Stimulated activated naive CD8-positive, alpha-beta T cell treated with anti-CD3 and anti-CD28 coated beads, Interleukin-15, amount 100 ng/mL, for 72 hours (primary cell): Measurements from ENCODE around the gene UST.

Experiments
- ATAC-seq: fragments of 150-1000 bp; cut with Tn5 transposase; 2 replicates; pipeline ENCODE4 v1.10.0; 2021; ENCODE audit warnings: mild to moderate bottlenecking, moderate library complexity
- DNase-seq, 2 donors: peaks; one replicate each; pipeline ENCODE4 v3.0.0; 2021 to 2022
- H3K27ac Mint-ChIP-seq, 2 donors: one replicate each; pipeline ENCODE4 v1.8.0; 2022; ENCODE audit warnings: mild to moderate bottlenecking in 2 of 2, mixed read lengths in 2 of 2, moderate library complexity in 2 of 2
- H3K27me3 Mint-ChIP-seq: one replicate; pipeline ENCODE4 v1.8.0; 2022; ENCODE audit warnings: mixed read lengths
- H3K4me1 Mint-ChIP-seq: one replicate; pipeline ENCODE4 v1.8.0; 2022; ENCODE audit warnings: mild to moderate bottlenecking, mixed read lengths
- H3K4me3 Mint-ChIP-seq, 2 donors: one replicate each; pipeline ENCODE4 v1.8.0; 2022; ENCODE audit warnings: mild to moderate bottlenecking in 2 of 2, mixed read lengths in 2 of 2, moderate library complexity in 1 of 2
- H3K9me3 Mint-ChIP-seq, 2 donors: one replicate each; pipeline ENCODE4 v1.8.0; 2022; ENCODE audit warnings: mixed read lengths in 2 of 2

UST gene

DNA sequence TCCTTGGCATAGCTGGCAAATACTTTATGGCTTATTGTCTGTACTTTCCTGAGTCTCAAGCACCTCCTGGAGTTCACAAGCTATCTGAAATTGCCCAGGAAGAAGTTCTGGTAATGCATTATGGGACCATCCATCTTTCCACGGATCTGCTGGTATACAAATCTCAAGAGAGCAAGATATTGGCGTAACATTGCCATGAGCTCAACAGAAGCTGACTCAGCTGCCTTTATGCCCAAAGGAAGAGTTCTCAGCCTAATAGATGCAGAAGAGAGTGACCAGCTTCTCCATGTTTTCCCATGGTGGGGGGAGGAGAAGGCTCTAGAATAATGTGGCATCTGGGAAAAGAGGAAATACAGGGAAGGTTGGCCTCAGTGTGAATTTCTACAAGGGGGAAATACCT is 78.7 kb downstream of the UST start:
- Mint-ChIP-seq H3K27ac (no peak overlapping the region), H3K27me3 (peaks cover 7% of the 10 kb centered on the region), H3K9me3 (no peaks in the 10 kb centered on the region), H3K4me3 (no peak overlapping the region), H3K4me1 (peaks cover 12% of the 10 kb centered on the region)
- no peak for DNase-seq
- no peak for ATAC-seq

DNA sequence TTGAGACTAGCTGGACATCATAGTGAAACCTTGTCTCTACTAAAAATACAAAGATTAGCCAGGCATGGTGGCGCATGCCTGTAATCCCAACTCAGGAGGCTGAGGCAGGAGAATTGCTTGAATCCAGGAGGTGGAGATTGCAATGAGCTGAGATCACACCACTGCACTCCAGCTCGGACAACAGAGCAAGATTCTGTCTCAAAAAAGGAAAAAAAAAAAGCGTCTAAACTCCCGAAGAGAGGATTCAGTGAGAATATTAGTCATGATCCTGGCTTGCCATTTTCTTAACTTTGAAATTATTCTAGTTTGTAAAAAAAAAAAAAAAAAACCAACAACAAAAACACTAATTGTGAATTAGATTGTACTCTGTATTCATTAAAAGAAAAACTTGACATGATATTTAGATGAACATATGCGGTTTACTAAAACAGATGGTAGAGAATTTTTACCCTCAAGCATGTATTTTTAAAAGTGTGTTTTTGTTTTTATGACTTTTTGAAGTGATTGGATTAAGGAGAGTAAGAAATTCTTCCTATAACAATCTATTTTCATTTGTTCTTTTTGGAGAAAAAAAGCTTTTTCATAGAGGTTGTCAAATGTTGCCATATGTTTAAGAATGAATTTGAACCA is 80.7 kb downstream of the UST start:
- Mint-ChIP-seq H3K27ac (no peak overlapping the region), H3K27me3 (peaks cover 7% of the 10 kb centered on the region), H3K4me1 (peaks cover 18% of the 10 kb centered on the region), H3K4me3 (no peak overlapping the region), H3K9me3 (no peaks in the 10 kb centered on the region)
- no peak for ATAC-seq
- no peak for DNase-seq

DNA sequence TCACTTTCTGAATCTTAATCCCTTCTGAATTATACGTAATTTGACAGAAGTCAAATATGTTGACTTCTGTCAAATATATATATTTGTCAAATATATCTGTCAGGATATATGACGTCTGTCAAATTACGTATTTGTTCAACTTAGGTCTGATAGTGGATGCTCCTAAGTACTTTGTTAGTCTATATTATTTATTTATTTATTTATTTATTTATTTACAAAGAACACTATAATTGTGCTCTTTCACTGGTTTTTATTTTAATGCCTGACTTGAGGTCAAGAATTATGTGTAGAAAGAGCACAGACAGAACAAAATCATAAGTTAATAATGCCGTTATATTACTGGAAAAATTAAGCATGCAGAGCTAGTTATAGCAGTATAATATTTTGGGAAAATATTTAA is 81.2 kb downstream of the UST start:
- ATAC-seq: no peak
- no peaks in the 10 kb centered on the region for H3K9me3 Mint-ChIP-seq
- no peak overlapping the region for H3K4me3 Mint-ChIP-seq
- no peak for DNase-seq
- H3K27ac Mint-ChIP-seq: no peak overlapping the region
- H3K27me3 Mint-ChIP-seq: peaks cover 7% of the 10 kb centered on the region
- H3K4me1 Mint-ChIP-seq: peaks cover 18% of the 10 kb centered on the region

DNA sequence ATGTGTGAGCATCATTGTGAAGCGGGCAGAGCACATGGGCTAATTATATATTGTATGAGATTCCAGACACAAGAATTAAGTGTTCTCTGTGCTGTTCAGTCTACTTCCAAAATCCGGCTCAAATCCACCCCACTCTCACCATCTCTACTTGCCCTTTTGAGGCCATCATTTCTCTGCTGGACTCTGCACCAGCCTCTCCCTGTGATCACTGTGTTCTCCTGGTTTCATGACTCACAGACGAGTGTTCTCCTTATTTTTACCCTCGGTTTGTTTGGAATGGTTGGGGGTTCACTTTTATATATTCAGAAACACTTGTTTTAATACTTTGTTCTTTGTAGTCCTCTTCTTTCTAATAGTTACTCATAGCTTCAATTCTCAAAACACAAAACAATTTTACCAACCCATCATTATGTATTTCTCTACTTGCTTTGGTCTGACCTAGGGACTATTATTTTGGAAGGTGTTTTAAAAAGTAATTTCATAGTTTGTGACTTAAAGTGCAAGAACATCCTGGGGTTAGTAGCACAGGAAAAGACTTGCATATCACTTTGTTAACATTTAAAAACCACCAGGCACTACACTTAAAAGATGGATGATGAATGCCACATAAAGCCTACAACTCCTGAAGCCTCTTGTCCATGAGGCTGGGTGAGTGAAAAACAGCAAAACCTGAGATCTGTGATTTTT is 82.7 kb downstream of the UST start:
- H3K27ac Mint-ChIP-seq: no peak overlapping the region

DNA sequence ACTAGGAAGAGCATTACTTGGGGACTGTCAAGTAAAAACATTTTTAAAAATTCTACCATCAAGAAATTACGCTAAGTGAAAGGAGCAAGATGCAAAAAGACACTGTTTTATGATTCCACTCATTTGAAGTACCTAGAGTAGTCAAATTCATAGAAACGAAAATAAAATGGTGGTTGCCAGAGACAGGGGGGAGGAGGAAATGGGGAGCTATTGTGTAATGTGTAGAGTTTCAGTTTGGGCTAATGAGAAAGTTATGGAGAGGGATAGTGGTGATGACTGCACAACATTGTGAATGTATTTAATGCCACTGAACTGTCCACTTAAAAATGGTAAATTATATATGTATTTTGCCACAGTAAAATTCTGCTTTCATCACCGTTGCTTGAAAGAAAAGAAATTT is 83.8 kb downstream of the UST start:
- no peaks in the 10 kb centered on the region for H3K27me3 Mint-ChIP-seq
- H3K4me1 Mint-ChIP-seq: peaks cover 22% of the 10 kb centered on the region
- H3K27ac Mint-ChIP-seq: peak overlapping the region; percentile 22 to 69
- DNase-seq: no peak
- peak; percentile 79 for ATAC-seq
- H3K9me3 Mint-ChIP-seq: no peaks in the 10 kb centered on the region
- H3K4me3 Mint-ChIP-seq: peak overlapping the region; percentile 72 to 73

More for the DNA sequence above, 82.7 kb downstream of the UST start:
- DNase-seq (no peak), ATAC-seq (no peak)
- no peaks in the 10 kb centered on the region for H3K27me3 Mint-ChIP-seq
- H3K4me1 Mint-ChIP-seq: peaks cover 18% of the 10 kb centered on the region
- no peak overlapping the region for H3K4me3 Mint-ChIP-seq
- H3K9me3 Mint-ChIP-seq: no peaks in the 10 kb centered on the region

DNA sequence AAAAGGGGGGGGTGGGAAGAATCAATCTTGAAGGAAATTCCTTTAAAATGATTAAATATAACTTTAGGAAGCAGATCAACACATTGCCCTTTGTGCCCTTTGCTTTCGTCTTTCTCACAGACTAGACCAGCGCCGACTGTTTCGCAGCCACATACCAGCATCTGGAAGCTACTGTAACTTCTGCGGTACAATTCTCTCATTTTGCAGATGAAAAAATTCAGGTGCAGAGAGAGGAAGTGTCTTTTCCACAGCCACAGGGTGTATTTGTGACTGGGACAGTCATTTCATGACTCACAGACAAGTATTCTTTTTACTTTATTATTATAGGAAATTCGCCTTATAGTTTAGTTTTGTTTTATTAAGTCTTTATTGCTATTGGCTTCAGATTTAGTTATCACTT is 84.2 kb downstream of the UST start:
- no peaks in the 10 kb centered on the region for H3K9me3 Mint-ChIP-seq
- DNase-seq (peak in 1 of 2 donors; percentile 28), ATAC-seq (peak; percentile 82)

DNA sequence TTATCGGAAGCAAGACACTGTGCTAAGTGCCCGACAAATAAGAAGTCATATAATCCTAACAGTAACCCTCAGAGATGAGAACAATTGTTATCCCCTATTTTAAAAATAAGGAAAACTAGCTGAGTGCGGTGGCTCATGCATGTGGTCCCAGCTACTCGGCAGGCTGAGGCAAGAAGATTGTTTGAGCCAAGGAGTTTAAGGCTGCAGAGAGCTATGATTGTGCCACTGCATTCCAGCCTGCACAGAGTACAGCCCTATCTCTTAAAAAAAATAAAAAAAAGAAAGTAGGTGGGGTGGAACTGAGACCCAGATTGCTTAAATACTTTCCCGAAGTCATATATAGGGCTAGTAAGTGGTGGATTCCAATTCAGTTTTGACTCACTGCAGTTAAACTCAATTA is 84.7 kb downstream of the UST start:
- Mint-ChIP-seq H3K4me3 (no peak overlapping the region), H3K27ac (no peak overlapping the region), H3K4me1 (peaks cover 31% of the 10 kb centered on the region), H3K27me3 (no peaks in the 10 kb centered on the region), H3K9me3 (no peaks in the 10 kb centered on the region)
- DNase-seq: no peak
- ATAC-seq: no peak

More for the DNA sequence above, 84.2 kb downstream of the UST start:
- Mint-ChIP-seq H3K4me3 (peak overlapping the region; percentile 72 to 73), H3K27me3 (no peaks in the 10 kb centered on the region), H3K27ac (peak overlapping the region; percentile 22 to 69), H3K4me1 (peaks cover 26% of the 10 kb centered on the region)

DNA sequence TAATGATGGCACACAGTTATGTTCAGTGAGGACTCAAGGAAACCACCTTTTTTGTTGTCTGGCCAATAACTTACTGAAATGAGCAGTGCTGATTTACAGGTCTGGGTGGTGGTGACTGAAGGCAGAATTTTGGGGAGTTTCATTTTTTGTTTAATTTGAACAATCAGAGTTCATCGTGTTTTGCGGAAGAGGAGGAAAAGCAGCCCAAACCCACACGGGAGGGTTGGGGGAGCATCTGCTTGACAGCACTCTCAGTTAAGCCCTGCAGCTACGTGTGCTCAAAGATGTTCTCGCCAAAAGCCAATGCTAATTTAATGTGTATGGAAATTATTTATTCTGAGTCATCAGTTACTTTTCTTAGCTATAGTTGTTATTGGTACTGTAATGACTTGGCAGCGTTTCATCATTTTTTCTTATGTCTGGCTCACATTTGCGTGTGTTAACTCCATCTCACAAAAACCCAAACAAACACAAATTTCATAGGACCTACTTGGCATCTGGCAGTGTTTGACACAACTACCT is 89.2 kb downstream of the UST start:
- Mint-ChIP-seq H3K9me3 (no peaks in the 10 kb centered on the region), H3K27me3 (no peaks in the 10 kb centered on the region), H3K27ac (peak overlapping the region in 1 of 2 donors; percentile 82), H3K4me1 (peaks cover 20% of the 10 kb centered on the region), H3K4me3 (no peak overlapping the region)
- peak; percentile 80 for ATAC-seq
- DNase-seq: peak in 1 of 2 donors; percentile 3

DNA sequence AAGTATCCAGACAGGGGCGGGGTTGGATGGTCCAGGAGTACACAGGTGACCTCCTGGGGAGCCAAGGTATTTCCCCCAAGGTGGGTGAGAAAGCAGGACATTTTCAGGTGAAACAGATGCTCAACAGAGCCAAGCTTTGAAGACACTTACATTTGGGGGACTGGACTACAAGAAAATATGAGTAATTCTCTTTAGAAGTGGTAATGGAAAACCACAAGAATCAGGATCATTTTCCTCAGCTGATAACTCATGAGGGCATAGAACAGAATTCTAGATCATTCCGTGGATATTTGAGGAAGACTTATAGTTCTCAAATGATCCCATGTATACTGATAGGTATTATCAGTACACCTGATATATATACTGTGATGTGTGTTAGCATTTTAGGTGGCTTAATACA is 89.9 kb downstream of the UST start:
- Mint-ChIP-seq H3K4me3 (no peak overlapping the region), H3K27ac (peak overlapping the region in 1 of 2 donors; percentile 67), H3K4me1 (peaks cover 19% of the 10 kb centered on the region), H3K9me3 (no peaks in the 10 kb centered on the region), H3K27me3 (no peaks in the 10 kb centered on the region)
- ATAC-seq (no peak), DNase-seq (no peak)

DNA sequence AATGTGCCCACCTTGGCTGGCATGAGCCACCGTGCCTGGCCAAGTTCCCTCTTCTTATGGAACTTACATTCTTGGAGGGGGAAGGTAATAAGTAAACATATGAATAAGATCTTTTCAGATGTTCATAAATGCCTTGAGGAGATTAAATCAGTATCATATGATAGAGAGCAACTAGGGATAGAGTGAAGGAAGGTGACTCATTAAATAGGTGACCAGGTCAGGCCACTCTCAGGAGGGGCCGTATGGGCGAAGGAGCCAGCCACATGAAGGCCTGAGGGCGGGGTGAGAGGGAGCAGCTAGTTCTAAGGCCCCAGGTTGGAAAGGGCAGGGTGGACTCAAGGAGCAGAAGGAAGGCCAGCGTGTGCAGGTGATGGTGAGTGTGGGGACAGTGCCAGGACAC is 91.1 kb downstream of the UST start:
- DNase-seq (no peak), ATAC-seq (no peak)
- H3K4me3 Mint-ChIP-seq: no peak overlapping the region
- H3K27ac Mint-ChIP-seq: no peak overlapping the region
- peaks cover 25% of the 10 kb centered on the region for H3K4me1 Mint-ChIP-seq
- no peaks in the 10 kb centered on the region for H3K27me3 Mint-ChIP-seq
- H3K9me3 Mint-ChIP-seq: no peaks in the 10 kb centered on the region

DNA sequence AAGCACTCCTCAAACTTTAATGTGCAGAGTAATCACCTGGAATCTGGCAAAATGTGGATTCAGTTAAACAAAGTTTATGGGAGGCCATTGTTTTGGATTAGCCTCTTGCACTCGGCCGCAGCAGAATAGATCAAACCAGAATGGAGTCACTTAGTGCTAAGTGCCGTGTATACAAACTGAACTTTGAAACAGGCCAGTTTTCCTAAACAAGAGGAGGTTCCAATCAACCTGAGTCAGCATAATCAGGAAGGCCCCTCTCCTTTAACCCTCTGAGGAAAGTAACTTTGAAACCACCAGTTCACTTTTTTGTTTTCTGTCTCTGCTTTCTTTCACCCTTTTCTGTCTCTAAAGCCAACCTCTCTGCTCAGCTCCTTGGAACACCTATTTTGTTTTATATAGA is 92.2 kb downstream of the UST start:
- no peak overlapping the region for H3K4me3 Mint-ChIP-seq
- DNase-seq (no peak), ATAC-seq (no peak)
- H3K4me1 Mint-ChIP-seq: peaks cover 25% of the 10 kb centered on the region
- H3K27me3 Mint-ChIP-seq: no peaks in the 10 kb centered on the region
- H3K27ac Mint-ChIP-seq: no peak overlapping the region
- no peaks in the 10 kb centered on the region for H3K9me3 Mint-ChIP-seq

DNA sequence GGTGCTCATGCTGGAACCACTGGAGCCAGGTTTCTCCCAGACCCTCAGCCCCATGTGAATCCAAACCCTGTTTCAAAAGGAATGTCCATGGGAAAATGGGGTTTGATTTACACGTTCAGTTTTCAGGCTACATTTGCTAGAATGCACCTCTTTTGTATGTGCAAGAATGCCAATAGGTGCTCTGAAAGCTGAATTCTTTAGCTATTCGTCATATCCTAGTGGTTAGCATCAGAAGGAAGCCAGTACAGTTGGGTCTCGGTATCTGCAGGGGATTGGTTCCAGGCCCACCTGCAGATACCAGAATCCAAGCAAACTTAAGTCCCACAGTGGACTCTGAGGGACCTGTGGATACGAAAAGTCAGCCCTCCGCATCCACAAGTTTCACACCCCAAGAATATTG is 93.4 kb downstream of the UST start:
- Mint-ChIP-seq H3K4me3 (no peak overlapping the region), H3K27me3 (no peaks in the 10 kb centered on the region), H3K9me3 (no peaks in the 10 kb centered on the region), H3K4me1 (peaks cover 25% of the 10 kb centered on the region), H3K27ac (no peak overlapping the region)
- no peak for DNase-seq
- ATAC-seq: no peak

DNA sequence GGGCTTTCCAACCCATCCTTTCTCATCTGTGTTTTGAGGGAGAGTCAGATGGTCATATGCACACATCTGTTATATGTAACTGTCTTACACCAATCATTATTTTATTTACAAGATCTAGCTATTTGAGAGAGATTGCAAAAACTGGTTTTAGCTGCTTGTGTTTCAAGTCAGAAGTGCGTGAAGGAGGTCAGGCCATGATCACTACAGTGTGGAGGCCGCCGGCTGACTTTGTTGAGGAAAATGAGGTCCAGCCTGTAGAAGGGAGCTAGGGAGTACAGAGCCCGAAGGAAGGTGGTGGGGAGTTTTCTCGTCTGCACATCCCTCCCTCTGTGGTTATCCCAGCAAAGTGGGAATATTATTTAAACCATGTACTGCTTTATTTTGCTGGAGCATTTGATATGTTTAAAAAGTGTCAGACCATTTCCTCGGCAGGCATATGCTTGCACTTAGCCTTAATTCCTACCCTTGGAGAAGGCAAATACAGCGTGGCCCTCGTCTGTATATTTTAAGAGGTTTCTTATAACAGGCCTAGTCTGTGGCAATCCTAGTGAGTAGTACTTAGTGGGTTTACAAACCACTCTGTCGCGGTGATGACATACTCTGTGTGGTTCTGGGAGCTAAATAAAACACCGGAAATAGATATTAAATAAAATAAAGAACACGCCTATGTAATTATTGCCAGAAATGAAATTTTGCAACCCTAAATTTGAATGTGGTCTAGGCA is 95.6 kb downstream of the UST start:
- H3K4me3 Mint-ChIP-seq: no peak overlapping the region
- DNase-seq: no peak
- no peaks in the 10 kb centered on the region for H3K9me3 Mint-ChIP-seq
- H3K27me3 Mint-ChIP-seq: no peaks in the 10 kb centered on the region
- ATAC-seq: no peak
- peaks cover 7% of the 10 kb centered on the region for H3K4me1 Mint-ChIP-seq
- H3K27ac Mint-ChIP-seq: no peak overlapping the region

DNA sequence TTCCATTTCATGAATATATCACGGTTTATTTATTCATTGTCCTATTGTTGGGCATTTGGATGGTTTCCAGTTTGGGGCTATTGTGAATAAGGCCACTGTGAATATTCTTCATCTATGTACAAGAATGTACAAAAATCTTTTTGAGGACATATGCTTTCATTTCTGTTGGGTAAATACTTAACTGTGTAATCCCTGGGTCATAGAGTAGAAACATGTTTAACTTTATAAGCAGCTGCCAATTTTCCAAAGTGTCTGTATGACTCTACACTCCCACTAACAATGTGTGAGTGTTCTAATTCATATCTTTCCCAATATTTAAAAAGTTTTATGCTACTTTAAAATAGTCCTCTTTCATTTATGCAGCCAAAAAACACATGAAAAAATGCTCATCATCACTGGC is 98.6 kb downstream of the UST start:
- no peak overlapping the region for H3K4me3 Mint-ChIP-seq
- no peak overlapping the region for H3K27ac Mint-ChIP-seq
- no peaks in the 10 kb centered on the region for H3K27me3 Mint-ChIP-seq
- no peaks in the 10 kb centered on the region for H3K9me3 Mint-ChIP-seq
- peaks cover 14% of the 10 kb centered on the region for H3K4me1 Mint-ChIP-seq
- ATAC-seq (no peak), DNase-seq (no peak)

DNA sequence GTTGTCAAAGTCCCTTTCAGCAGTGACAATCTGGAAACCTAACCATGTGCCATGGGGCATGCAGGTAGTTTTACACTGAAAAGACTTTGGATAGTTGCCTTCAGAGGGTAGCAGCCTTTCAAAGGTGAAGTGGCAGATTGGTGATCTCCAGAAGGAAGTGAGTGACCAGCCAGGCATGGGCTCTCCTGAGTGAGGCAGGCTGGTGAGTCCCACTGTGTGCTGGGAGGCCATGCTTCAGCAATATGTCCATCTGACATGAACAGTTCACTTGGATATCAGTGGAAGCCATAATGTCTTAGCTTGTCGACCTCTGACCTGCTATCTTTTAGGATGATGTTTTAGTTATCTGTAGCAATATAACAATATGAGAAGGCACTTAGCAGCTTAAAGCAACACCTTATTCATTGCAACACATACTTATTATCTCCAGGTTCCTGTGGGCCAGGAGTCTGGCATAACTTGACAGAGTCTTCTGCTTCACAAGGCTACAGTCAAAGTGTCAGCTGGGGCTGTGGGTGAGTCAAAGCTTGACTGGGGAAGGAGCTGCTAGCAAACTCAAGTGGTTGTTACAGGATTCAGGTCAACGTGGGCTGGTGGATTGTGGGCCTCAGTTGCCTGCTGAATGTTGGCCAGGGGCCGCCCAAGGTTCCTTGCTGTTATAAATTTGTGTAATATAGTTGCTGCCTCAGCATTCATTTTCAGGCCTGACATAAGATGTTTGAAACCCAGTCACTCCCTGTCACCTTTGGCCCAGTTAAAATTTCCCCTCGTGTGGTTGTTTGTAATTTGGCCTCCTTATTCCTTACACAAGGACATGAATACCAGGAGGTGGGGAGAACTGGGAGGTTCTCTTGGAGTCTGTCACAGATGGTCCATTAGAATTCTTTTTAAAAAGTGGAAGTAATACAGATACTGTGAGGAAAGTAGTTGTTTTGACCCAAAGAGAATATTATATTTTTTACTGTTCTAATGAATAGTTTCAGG is 100.2 kb downstream of the UST start:
- H3K9me3 Mint-ChIP-seq: no peaks in the 10 kb centered on the region
- DNase-seq: no peak
- H3K4me1 Mint-ChIP-seq: peaks cover 12% of the 10 kb centered on the region
- no peaks in the 10 kb centered on the region for H3K27me3 Mint-ChIP-seq
- no peak for ATAC-seq
- no peak overlapping the region for H3K27ac Mint-ChIP-seq
- no peak overlapping the region for H3K4me3 Mint-ChIP-seq
